Endothelial cell of umbilical vein (primary cell): ENCODE measurements around the gene HSD17B14. TPM values are rescaled to one million over a fixed set of nuclear protein-coding genes. Genes with fewer than 3 reads are reported as not detected.

Source experiments
- Bru-seq: library from RNA; stranded (reverse); fragments of 400-500 nt; gene quantifications from one replicate; lab custom pipeline; 2021; lab: Mats Ljungman, UMichigan
- BruChase-seq, 2 experiments: library from RNA; stranded (reverse); fragments of 400-500 nt; gene quantifications; one replicate each; lab custom pipeline; 2021; lab: Mats Ljungman, UMichigan
- BruUV-seq: library from RNA; stranded (reverse); fragments of 400-500 nt; replicated peaks from 2 replicates; lab custom pipeline; 2021; lab: Mats Ljungman, UMichigan
- CTCF ChIA-PET: fragments of 300-600, 350-600 bp; sonication (Branson Sonifier 250); formaldehyde crosslinking; loops from one replicate; lab custom pipeline; 2021; ENCODE audit warnings: antibody characterized with exemption, inconsistent platforms; lab: Charles Lee
- POLR2A ChIA-PET: fragments of 300-600, 350-600 bp; sonication (Branson Sonifier 250); formaldehyde crosslinking; loops from one replicate; lab custom pipeline; 2021; ENCODE audit warnings: antibody characterized with exemption, inconsistent platforms; lab: Charles Lee
- DNase-seq: peaks from one replicate; pipeline ENCODE4 v3.0.0-alpha.2; 2011; ENCODE audit warnings: low read depth, low spot score
- FAIRE-seq: peaks from 2 replicates; lab custom pipeline; 2011; peaks lifted over from hg19 to GRCh38; lab: Jason Lieb, UNC
- H2AFZ ChIP-seq: 2 replicates; pipeline ENCODE4 v1.6.0; 2012; ENCODE audit warnings: low read depth, low read length, control low read depth, inconsistent platforms
- H3K27ac ChIP-seq: 2 replicates; pipeline ENCODE4 v1.5.1; 2011; ENCODE audit warnings: low read depth, mild to moderate bottlenecking, control low read depth, low read length, moderate library complexity; ENCODE audit not compliant: insufficient read depth
- H3K27me3 ChIP-seq, 2 experiments: 2 replicates each; pipeline versions ENCODE4 v1.6.0 to v1.6.1; 2011; ENCODE audit warnings: low read length in 2 of 2, mixed read lengths in 1 of 2; ENCODE audit not compliant: control insufficient read depth in 2 of 2, insufficient read depth in 2 of 2
- H3K36me3 ChIP-seq, 2 experiments: 2 replicates in 1 of 2; 3 replicates in 1 of 2; pipeline ENCODE4 v1.5.1; 2011; ENCODE audit warnings: low read length in 2 of 2, mild to moderate bottlenecking in 1 of 2, moderate library complexity in 1 of 2; ENCODE audit not compliant: control insufficient read depth in 2 of 2, insufficient read depth in 2 of 2; ENCODE audit errors: extremely low read depth in 1 of 2
- H3K4me1 ChIP-seq: 3 replicates; pipeline ENCODE4 v1.5.1; 2011; ENCODE audit warnings: mild to moderate bottlenecking, low read length; ENCODE audit not compliant: control insufficient read depth, insufficient read depth; ENCODE audit errors: extremely low read depth
- H3K4me2 ChIP-seq: 2 replicates; pipeline ENCODE4 v1.6.1; 2011; ENCODE audit warnings: low read length, control low read depth, mixed read lengths; ENCODE audit not compliant: insufficient read depth
- H3K4me3 ChIP-seq, 3 experiments: fragments of 200-600 bp in 1 of 3; sonication (generic), shearing (Covaris generic) in 1 of 3; replicated peaks in 1 of 3; 2 replicates each; pipeline ENCODE4 v1.5.1; 2011 to 2016; ENCODE audit warnings: control low read depth in 3 of 3, low read length in 3 of 3, mild to moderate bottlenecking in 2 of 3, inconsistent platforms in 1 of 3, low read depth in 1 of 3, moderate library complexity in 1 of 3; ENCODE audit not compliant: insufficient read depth in 1 of 3
- H3K79me2 ChIP-seq: 2 replicates; pipeline ENCODE4 v1.6.0; 2012; ENCODE audit warnings: low read length, inconsistent platforms; ENCODE audit not compliant: control insufficient read depth, insufficient read depth
- H3K9ac ChIP-seq: replicated peaks from 2 replicates; pipeline ENCODE3; 2011; ENCODE audit warnings: low read length, control low read depth; ENCODE audit not compliant: insufficient read depth; ENCODE audit errors: extremely low read depth
- H3K9me1 ChIP-seq: replicated peaks from 3 replicates; pipeline ENCODE4 v1.6.0; 2011; ENCODE audit warnings: mild to moderate bottlenecking, low read length; ENCODE audit not compliant: control insufficient read depth, insufficient read depth; ENCODE audit errors: extremely low read depth
- H3K9me3 ChIP-seq: replicated peaks from 2 replicates; pipeline ENCODE4 v1.5.1; 2012; ENCODE audit warnings: low read length, inconsistent platforms; ENCODE audit not compliant: control insufficient read depth, insufficient read depth
- H4K20me1 ChIP-seq: replicated peaks from 2 replicates; pipeline ENCODE3; 2011; ENCODE audit warnings: mild to moderate bottlenecking, low read length; ENCODE audit not compliant: control insufficient read depth, insufficient read depth; ENCODE audit errors: extremely low read depth
- CTCF ChIP-seq, 2 donors: IDR thresholded peaks; 1 replicate in 1 of 2; 2 replicates in 1 of 2; pipeline ENCODE4 v1.5.1; 2011; ENCODE audit warnings: low read length in 2 of 2, mild to moderate bottlenecking in 2 of 2, moderate library complexity in 2 of 2, control low read depth in 1 of 2, inconsistent platforms in 1 of 2, low read depth in 1 of 2; ENCODE audit not compliant: insufficient read depth in 1 of 2; ENCODE audit errors: extremely low read depth in 1 of 2
- FOS ChIP-seq: IDR thresholded peaks from 2 replicates; pipeline ENCODE4 v1.6.1; 2011; ENCODE audit warnings: mild to moderate bottlenecking, low read length, moderate library complexity, borderline replicate concordance; ENCODE audit not compliant: insufficient read depth
- JUN ChIP-seq: IDR thresholded peaks from 2 replicates; pipeline ENCODE4 v1.6.1; 2011; ENCODE audit warnings: borderline replicate concordance, low read depth; ENCODE audit not compliant: insufficient read length, insufficient read depth
- MAX ChIP-seq: IDR thresholded peaks from 2 replicates; pipeline ENCODE4 v1.6.1; 2011; ENCODE audit not compliant: insufficient read depth, insufficient read length
- POLR2A ChIP-seq: IDR thresholded peaks from 2 replicates; pipeline ENCODE4 v1.6.1; 2012; ENCODE audit warnings: low read depth, mild to moderate bottlenecking, control low read depth, low read length
- POLR2AphosphoS5 ChIP-seq: IDR thresholded peaks from 2 replicates; pipeline ENCODE4 v1.6.1; 2012; ENCODE audit warnings: low read depth, mild to moderate bottlenecking, control low read depth, low read length, moderate library complexity; ENCODE audit not compliant: insufficient read depth
- dilution Hi-C: fragments of 300-500 bp; cut with MboI; formaldehyde crosslinking; loops from one replicate; pipeline ENCODE4 v1.15.0; 2019; ENCODE audit warnings: low sequenced_read_pairs; ENCODE audit not compliant: extremely low pct_ligation_motif_present
- intact Hi-C: fragments of 100-400 bp; cut with micrococcal nuclease; formaldehyde crosslinking; loops from one replicate; pipeline ENCODE4 v1.10.0; 2022
- long read RNA-seq: library from polyadenylated mRNA; stranded (forward); transcript quantifications from one replicate; pipeline ENCODE4 v2.0.0, GENCODE V29; 2021
- polyA minus RNA-seq, 3 experiments: library from RNA; depleted of rRNA, polyadenylated mRNA; stranded (reverse); fragments of >200 nt; gene quantifications; 1 replicate in 1 of 3; 2 replicates in 2 of 3; pipeline ENCODE4 v1.2.3, GENCODE V29; 2011
- polyA plus RNA-seq, 4 experiments: library from polyadenylated mRNA; depleted of rRNA in 3 of 4; stranded (reverse) in 3 of 4; unstranded in 1 of 4; fragments of >200 nt; gene quantifications; 2 replicates each; pipeline versions ENCODE4 v1.2.1 to v1.2.3, GENCODE V29; 2011 to 2012; ENCODE audit warnings: missing spikeins in 1 of 4
- total RNA-seq: library from RNA; stranded (reverse); gene quantifications from 2 replicates; pipeline ENCODE4 v1.2.3, GENCODE V29; 2021

The HSD17B14 gene
- total RNA-seq (20.9 and 21.5 TPM in 2 replicates), polyA plus RNA-seq (44.5 and 46.3 TPM in 2 replicates), polyA minus RNA-seq (9.4 and 9.6 TPM in 2 replicates), Bru-seq, nascent RNA (percentile 50 among the genes with signal in this experiment), BruChase-seq, experiment 1, labeled RNA remaining after a 6-hour chase (percentile 74 among the genes with signal in this experiment), BruChase-seq, experiment 2, labeled RNA remaining after a 2-hour chase (percentile 68 among the genes with signal in this experiment)
- 15.0 and 24.3 TPM in 2 replicates for polyA plus RNA-seq (2011; cell fraction: cytosol; rRNA removed)
- 39.2 and 43.9 TPM in 2 replicates for polyA plus RNA-seq (2011; cell fraction: nucleus; rRNA removed)
- 17.7 and 28.1 TPM in 2 replicates for polyA plus RNA-seq (2012)
- not detected for polyA minus RNA-seq (2011; cell fraction: cytosol; rRNA and poly(A)+ RNA removed)
- 8.8 and 18.9 TPM in 2 replicates for polyA minus RNA-seq (2011; cell fraction: nucleus; rRNA and poly(A)+ RNA removed)
- long read RNA-seq, transcript HSD17B14-201 (9 exons, 1,238 nt): major isoform, 28 of 50 reads
- long read RNA-seq, partial matches to known transcripts: 4 of 50 reads
- long read RNA-seq, other reads (novel, unspliced or antisense): 17 of 50 reads

DNA sequence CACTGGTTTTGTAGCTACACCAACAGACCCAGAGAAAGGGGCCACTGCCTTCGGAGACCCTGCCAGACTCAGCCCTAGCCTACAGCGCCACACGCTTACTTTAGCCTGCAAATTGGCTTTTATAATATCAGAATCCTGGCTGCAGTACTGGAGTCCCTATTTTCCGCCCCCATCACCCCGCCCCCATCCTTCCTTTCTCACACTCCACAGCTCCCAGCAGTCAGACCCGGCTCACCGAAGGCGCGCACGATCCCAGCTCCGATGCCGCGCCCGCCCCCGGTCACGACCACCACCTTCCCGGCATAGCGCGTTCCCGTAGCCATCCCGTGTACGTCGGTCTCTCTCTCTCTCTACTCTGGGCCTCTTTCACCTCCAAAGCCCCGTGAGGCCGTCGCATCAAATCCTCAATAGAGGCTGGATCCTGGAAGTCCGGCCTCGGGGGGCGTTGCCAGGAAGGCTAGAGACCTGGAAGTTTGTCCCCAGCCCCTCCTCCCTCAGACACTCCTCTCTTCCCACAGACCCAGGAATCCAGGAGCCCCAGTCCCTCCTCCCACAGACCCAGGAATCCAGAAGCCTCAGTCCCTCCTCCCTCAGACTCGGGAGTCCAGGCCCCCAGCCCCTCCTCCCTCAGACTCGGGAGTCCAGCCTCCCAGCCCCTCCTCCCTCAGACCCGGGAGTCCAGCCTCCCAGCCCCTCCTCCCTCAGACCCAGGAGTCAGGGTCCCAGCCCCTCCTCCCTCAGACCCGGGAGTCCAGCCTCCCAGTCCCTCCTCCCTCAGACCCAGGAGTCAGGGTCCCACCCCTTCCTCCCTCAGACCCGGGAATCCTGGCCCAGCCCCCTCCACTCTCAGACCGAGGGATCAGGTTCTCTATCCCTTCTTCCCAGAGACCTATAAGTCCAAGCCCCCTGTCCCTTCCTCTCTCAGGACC is at the start of gene HSD17B14:
TSS of gene HSD17B14 (minus strand) at position 403 of the 929 bp plus-strand sequence. CDS start at position 323, 80 bp downstream.
- dilution Hi-C loops: no loop called here
- no peaks in the 10 kb centered on the region for H3K27me3 ChIP-seq
- peak within 1 kb of the TSS; percentile 91 for H2AFZ ChIP-seq
- H3K9me3 ChIP-seq: no peaks in the 10 kb centered on the region
- FAIRE-seq: no peak
- no peaks in the 10 kb centered on the region for H3K9me1 ChIP-seq
- peaks cover 5% of the 10 kb centered on the region for H3K4me1 ChIP-seq
- TSS peak; percentile 54 for BruUV-seq
- ChIA-PET POLR2A (interaction anchor here (0.6 to 2.0 kb wide), 3 partner anchors 36 to 48 kb away, joined by 3 to 9 read pairs (median 8); partner anchors contain the start of gene PPP1R15A), CTCF (interaction anchor here (0.7 to 2.6 kb wide), 30 partner anchors 8 to 191 kb away, joined by 3 to 108 read pairs (median 4); partner anchors contain the start of genes BCAT2, CA11, DHDH and PPP1R15A)
- H3K27ac ChIP-seq: peak within 1 kb of the TSS; percentile 55
- peak within 1 kb of the TSS; percentile 91 for H3K4me2 ChIP-seq
- peak within 1 kb of the TSS; percentile 38 to 61 (median 57) for H3K4me3 ChIP-seq
- peak within 1 kb of the TSS; percentile 55 for H3K9ac ChIP-seq
- intact Hi-C loops: loop anchor here (1.0 to 5.0 kb wide), 3 partner anchors 36 to 129 kb away; partner anchors contain the start of genes FTL and PPP1R15A
- TF ChIP-seq CTCF (IDR thresholded peaks at IDR 0.05; ENCODE audit: extremely low read depth in 1 of 2, insufficient read depth in 1 of 2, low read depth in 1 of 2, low read length in 2 of 2) (no peak), MAX (no peak), POLR2A (no peak), FOS (no peak), JUN (no peak), POLR2AphosphoS5 (no peak)
- no peaks in the 10 kb centered on the region for H4K20me1 ChIP-seq
- H3K79me2 ChIP-seq: no peaks in the 10 kb centered on the region
- H3K36me3 ChIP-seq: peaks cover 0 to 4% of the 10 kb centered on the region in 2 experiments
- peak; percentile 78 for DNase-seq
